Mesenchymal stem cell (in vitro differentiated cells and primary cell): Measurements from ENCODE around the gene HYOU1.

Experiments used
- DNase-seq: peaks from one replicate; pipeline ENCODE4 v3.0.0-alpha.2; 2013
- H2AFZ ChIP-seq: one replicate; pipeline ENCODE4 v1.6.1; 2013; ENCODE audit warnings: low read depth, mild to moderate bottlenecking, control low read depth, inconsistent platforms, low read length, moderate library complexity
- H2AK5ac ChIP-seq: 2 replicates; pipeline ENCODE4 v1.6.1; 2013; ENCODE audit warnings: low read length, moderate library complexity, mild to moderate bottlenecking, inconsistent platforms; ENCODE audit not compliant: severe bottlenecking
- H2BK120ac ChIP-seq: one replicate; pipeline ENCODE4 v1.6.1; 2013; ENCODE audit warnings: low read depth, mild to moderate bottlenecking, inconsistent platforms, low read length, moderate library complexity
- H2BK12ac ChIP-seq, 2 experiments: one replicate each; pipeline ENCODE4 v1.6.1; 2013; ENCODE audit warnings: inconsistent platforms in 2 of 2, low read length in 2 of 2, mild to moderate bottlenecking in 2 of 2, moderate library complexity in 2 of 2, control low read depth in 1 of 2
- H2BK15ac ChIP-seq: one replicate; pipeline ENCODE4 v1.6.1; 2013; ENCODE audit warnings: mild to moderate bottlenecking, low read depth, inconsistent platforms; ENCODE audit not compliant: poor library complexity, severe bottlenecking
- H2BK5ac ChIP-seq: 2 replicates; pipeline ENCODE4 v1.6.1; 2013; ENCODE audit warnings: low read depth, mild to moderate bottlenecking, low read length, control low read depth, inconsistent platforms; ENCODE audit not compliant: poor library complexity, severe bottlenecking
- H3K14ac ChIP-seq, 2 experiments: one replicate each; pipeline ENCODE4 v1.6.1; 2013; ENCODE audit warnings: inconsistent platforms in 2 of 2, low read length in 2 of 2, control low read depth in 1 of 2, mild to moderate bottlenecking in 1 of 2, moderate library complexity in 1 of 2
- H3K18ac ChIP-seq, 2 experiments: one replicate each; pipeline ENCODE4 v1.6.1; 2013; ENCODE audit warnings: inconsistent platforms in 2 of 2, low read length in 2 of 2, control low read depth in 1 of 2, low read depth in 1 of 2, mild to moderate bottlenecking in 1 of 2
- H3K23ac ChIP-seq, 2 experiments: one replicate each; pipeline ENCODE4 v1.6.1; 2013; ENCODE audit warnings: inconsistent platforms in 2 of 2, low read length in 2 of 2, mild to moderate bottlenecking in 2 of 2, moderate library complexity in 2 of 2, control low read depth in 1 of 2
- H3K27ac ChIP-seq: 2 replicates; pipeline ENCODE4 v1.5.1; 2013; ENCODE audit warnings: mild to moderate bottlenecking, moderate library complexity, low read length, control low read depth, inconsistent platforms; ENCODE audit not compliant: poor library complexity, severe bottlenecking
- H3K27me3 ChIP-seq, 2 experiments: 2 replicates each; pipeline versions ENCODE4 v1.6.1 to v1.7.0; 2013; ENCODE audit warnings: low read length in 2 of 2, mild to moderate bottlenecking in 2 of 2, moderate library complexity in 2 of 2, control low read depth in 1 of 2, inconsistent platforms in 1 of 2; ENCODE audit not compliant: control insufficient read depth in 1 of 2, insufficient read depth in 1 of 2
- H3K36me3 ChIP-seq, 2 experiments: 2 replicates each; pipeline versions ENCODE4 v1.6.1 to v1.7.0; 2013; ENCODE audit warnings: low read length in 2 of 2, control low read depth in 1 of 2, inconsistent platforms in 1 of 2, low read depth in 1 of 2, mild to moderate bottlenecking in 1 of 2; ENCODE audit not compliant: insufficient read depth in 2 of 2, control insufficient read depth in 1 of 2
- H3K4ac ChIP-seq, 2 experiments: one replicate each; pipeline ENCODE4 v1.6.1; 2013; ENCODE audit warnings: inconsistent platforms in 2 of 2, low read length in 2 of 2, mild to moderate bottlenecking in 2 of 2, moderate library complexity in 2 of 2, control low read depth in 1 of 2, low read depth in 1 of 2
- H3K4me1 ChIP-seq: 2 replicates; pipeline ENCODE4 v1.6.1; 2013; ENCODE audit warnings: low read depth, low read length, control low read depth; ENCODE audit not compliant: control insufficient read depth, insufficient read depth
- H3K4me2 ChIP-seq: 2 replicates; pipeline ENCODE4 v1.6.1; 2013; ENCODE audit warnings: low read length, mild to moderate bottlenecking, inconsistent platforms; ENCODE audit not compliant: poor library complexity, severe bottlenecking
- H3K4me3 ChIP-seq, 2 experiments: 2 replicates each; pipeline versions ENCODE4 v1.5.1 to v1.7.0; 2013; ENCODE audit warnings: low read length in 2 of 2, mild to moderate bottlenecking in 2 of 2, control low read depth in 1 of 2, low read depth in 1 of 2; ENCODE audit not compliant: insufficient read depth in 1 of 2
- H3K79me1 ChIP-seq: replicated peaks from 2 replicates; pipeline ENCODE4 v1.6.1; 2013; ENCODE audit warnings: mild to moderate bottlenecking, control low read depth, low read length, inconsistent platforms; ENCODE audit not compliant: poor library complexity, severe bottlenecking
- H3K9ac ChIP-seq: 2 replicates; pipeline ENCODE4 v1.7.0; 2013; ENCODE audit warnings: mild to moderate bottlenecking, low read length, moderate library complexity
- H3K9me3 ChIP-seq: 2 replicates; pipeline ENCODE4 v1.7.0; 2013; ENCODE audit warnings: mild to moderate bottlenecking, low read length; ENCODE audit not compliant: control insufficient read depth
- H4K8ac ChIP-seq: one replicate; pipeline ENCODE4 v1.6.1; 2013; ENCODE audit warnings: inconsistent platforms, mild to moderate bottlenecking, low read length, moderate library complexity
- H4K91ac ChIP-seq: one replicate; pipeline ENCODE4 v1.6.1; 2013; ENCODE audit warnings: mild to moderate bottlenecking, low read length, inconsistent platforms
- WGBS: methylation state at CpG from one replicate; pipeline ENCODE4 v1.1.7; 2013; ENCODE audit warnings: mixed read lengths; 5-methylcytosine and 5-hydroxymethylcytosine counted together

HYOU1 gene

DNA sequence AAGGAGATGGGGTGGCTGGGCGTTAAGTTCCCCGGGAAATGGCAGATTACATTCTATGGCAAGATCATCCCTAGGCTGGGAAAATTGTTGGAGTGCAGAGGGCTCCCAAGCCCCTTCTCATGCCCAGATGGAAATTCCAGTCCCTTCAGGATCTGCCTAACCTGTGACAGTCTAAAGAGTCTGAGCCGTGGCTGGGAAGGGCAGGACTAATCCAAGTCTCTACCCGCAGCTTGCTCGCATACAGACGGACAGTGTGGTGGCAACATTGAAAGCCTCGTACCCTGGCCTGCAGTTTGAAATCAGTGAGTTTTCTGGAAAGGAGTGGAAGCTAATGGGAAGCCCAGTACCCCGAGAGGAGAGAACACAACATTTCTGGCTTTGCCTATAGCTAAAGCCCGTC lies 31.4 kb upstream of the HYOU1 start:
- Histone ChIP-seq H3K4me1 (peaks cover 24% of the 10 kb centered on the region), H2BK15ac (no peak overlapping the region), H3K4ac (no peak overlapping the region), H3K27me3 (no peaks in the 10 kb centered on the region), H3K4me2 (no peak overlapping the region), H3K9me3 (no peaks in the 10 kb centered on the region), H2AFZ (no peak overlapping the region), H3K79me1 (peaks cover 18% of the 10 kb centered on the region), H2BK120ac (no peak overlapping the region), H3K4me3 (no peak overlapping the region), H3K18ac (no peak overlapping the region), H4K8ac (no peak overlapping the region), H3K23ac (no peak overlapping the region), H3K9ac (no peak overlapping the region), H3K27ac (no peak overlapping the region), H3K36me3 (peaks cover 29 to 44% of the 10 kb centered on the region in 2 experiments), H3K14ac (no peak overlapping the region), H2BK5ac (no peak overlapping the region), H2AK5ac (no peak overlapping the region), H2BK12ac (no peak overlapping the region), H4K91ac (no peak overlapping the region)
- no peak for DNase-seq
- WGBS = 95% methylated on average over 9 of the region's 9 CpGs

DNA sequence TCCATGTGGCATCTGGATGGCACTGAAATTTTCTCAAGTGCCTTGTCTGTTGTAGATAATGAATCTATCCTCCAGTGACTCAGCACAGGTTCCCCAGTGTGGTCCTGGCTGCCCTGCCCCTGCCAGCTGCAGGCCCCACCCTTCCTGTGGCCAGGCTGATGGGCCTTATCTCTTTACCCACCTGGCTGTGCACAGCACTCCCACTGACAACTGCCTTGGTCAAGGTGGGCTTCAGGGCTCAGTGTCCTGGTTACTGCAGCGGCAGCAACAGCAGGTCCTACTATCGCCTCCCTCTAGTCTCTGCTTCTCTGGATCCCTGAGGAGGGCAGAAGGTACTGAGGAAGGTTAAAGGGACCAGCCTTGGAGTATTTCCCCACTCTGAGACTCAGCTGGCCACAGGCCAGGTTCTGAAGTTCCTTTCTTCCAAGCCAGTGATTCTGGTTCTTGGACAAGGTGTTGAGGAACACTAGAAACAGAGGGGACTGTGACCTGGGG lies 30.8 kb upstream of the HYOU1 start:
- 94% methylated on average over 2 of the region's 2 CpGs for WGBS

DNA sequence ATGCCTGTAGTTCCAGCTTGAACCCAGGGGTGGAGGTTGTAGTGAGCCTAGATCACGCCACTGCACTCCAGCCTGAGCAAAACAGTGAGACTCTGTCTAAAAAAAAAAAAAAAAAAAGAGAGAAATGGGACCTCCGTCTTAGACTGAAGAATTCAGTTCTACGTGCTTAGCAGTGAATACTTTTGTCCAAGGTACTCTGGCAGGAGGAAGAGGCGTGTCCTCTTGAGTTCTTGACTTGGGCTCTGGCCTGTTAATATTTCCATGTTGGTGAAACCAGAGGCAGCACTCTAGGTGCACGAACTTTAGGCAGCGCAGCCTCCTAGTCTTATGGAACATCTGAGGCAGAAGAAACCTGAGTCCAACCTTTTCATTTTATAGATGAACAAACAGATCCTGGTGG lies 30.1 kb upstream of the HYOU1 start:
- WGBS = 95% methylated on average over 6 of the region's 6 CpGs
- H3K14ac ChIP-seq = no peak overlapping the region
- no peak overlapping the region for H2AK5ac ChIP-seq
- no peak overlapping the region for H2AFZ ChIP-seq
- H3K23ac ChIP-seq = no peak overlapping the region
- H3K79me1 ChIP-seq = peaks cover 18% of the 10 kb centered on the region
- no peak overlapping the region for H4K8ac ChIP-seq
- H2BK15ac ChIP-seq = no peak overlapping the region
- no peak overlapping the region for H3K4me2 ChIP-seq
- H3K27me3 ChIP-seq = no peaks in the 10 kb centered on the region
- H3K4ac ChIP-seq = no peak overlapping the region
- peaks cover 22 to 37% of the 10 kb centered on the region in 2 experiments for H3K36me3 ChIP-seq
- no peaks in the 10 kb centered on the region for H3K9me3 ChIP-seq
- DNase-seq = no peak
- peaks cover 12% of the 10 kb centered on the region for H3K4me1 ChIP-seq
- no peak overlapping the region for H3K4me3 ChIP-seq
- H3K18ac ChIP-seq = no peak overlapping the region
- no peak overlapping the region for H2BK5ac ChIP-seq
- H3K9ac ChIP-seq = no peak overlapping the region
- H2BK12ac ChIP-seq = no peak overlapping the region
- no peak overlapping the region for H4K91ac ChIP-seq
- H3K27ac ChIP-seq = no peak overlapping the region
- no peak overlapping the region for H2BK120ac ChIP-seq

More for the DNA sequence above, 30.8 kb upstream of the HYOU1 start:
- Histone ChIP-seq H3K14ac (no peak overlapping the region), H3K18ac (no peak overlapping the region), H2BK12ac (no peak overlapping the region), H3K23ac (no peak overlapping the region), H2BK15ac (no peak overlapping the region), H3K27ac (no peak overlapping the region), H3K36me3 (peaks cover 24 to 38% of the 10 kb centered on the region in 2 experiments), H3K79me1 (peaks cover 18% of the 10 kb centered on the region), H3K4me3 (no peak overlapping the region), H4K91ac (no peak overlapping the region), H3K4me1 (peaks cover 19% of the 10 kb centered on the region), H3K9me3 (no peaks in the 10 kb centered on the region), H2AK5ac (no peak overlapping the region), H3K27me3 (no peaks in the 10 kb centered on the region), H3K4ac (no peak overlapping the region), H2BK120ac (no peak overlapping the region), H2BK5ac (no peak overlapping the region), H3K4me2 (no peak overlapping the region), H4K8ac (no peak overlapping the region), H3K9ac (no peak overlapping the region), H2AFZ (no peak overlapping the region)
- DNase-seq = no peak

DNA sequence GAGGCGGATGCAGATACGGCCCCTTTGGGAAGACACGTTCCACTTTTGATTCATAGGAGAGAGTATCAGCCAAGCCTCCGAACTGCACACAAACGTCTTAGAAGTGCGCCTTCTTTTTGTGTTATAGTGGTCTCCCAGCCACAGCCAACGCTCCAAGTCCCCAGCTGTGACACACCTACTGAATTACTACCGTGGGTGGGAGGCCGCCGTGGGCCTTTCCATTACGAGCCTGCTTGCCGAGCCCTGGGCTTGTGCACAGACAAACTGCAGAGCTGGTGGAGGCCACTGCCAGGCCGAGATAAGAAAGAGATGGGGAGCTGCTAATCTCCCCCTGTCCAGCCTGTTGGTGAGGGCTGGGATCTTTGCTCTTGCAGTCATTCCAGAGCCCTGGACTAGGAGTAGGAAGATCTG lies 28.4 kb upstream of the HYOU1 start:
- WGBS = under 1% methylated on average over 13 of the region's 13 CpGs
- H3K79me1 ChIP-seq = peaks cover 16% of the 10 kb centered on the region

More for the DNA sequence above, 28.4 kb upstream of the HYOU1 start:
- no peak overlapping the region for H4K91ac ChIP-seq
- peak overlapping the region in 1 of 2 experiments; percentile 41 for H3K18ac ChIP-seq
- H2AK5ac ChIP-seq = no peak overlapping the region
- H2BK120ac ChIP-seq = no peak overlapping the region
- peak overlapping the region; percentile 59 for H3K27ac ChIP-seq
- H3K9me3 ChIP-seq = no peaks in the 10 kb centered on the region
- H2AFZ ChIP-seq = no peak overlapping the region
- H2BK12ac ChIP-seq = peak overlapping the region in 1 of 2 experiments; percentile 2
- peak overlapping the region; percentile 42 to 69 for H3K4ac ChIP-seq
- H2BK15ac ChIP-seq = no peak overlapping the region
- peak overlapping the region in 1 of 2 experiments; percentile 1 for H3K14ac ChIP-seq
- peak overlapping the region; percentile 91 for H3K9ac ChIP-seq
- peak overlapping the region; percentile 66 to 87 for H3K4me3 ChIP-seq
- no peak overlapping the region for H4K8ac ChIP-seq
- H3K4me2 ChIP-seq = peak overlapping the region; percentile 69
- peak overlapping the region in 1 of 2 experiments; percentile 35 for H3K23ac ChIP-seq
- H2BK5ac ChIP-seq = no peak overlapping the region
- no peak for DNase-seq
- H3K4me1 ChIP-seq = peaks cover 8% of the 10 kb centered on the region
- H3K36me3 ChIP-seq = peaks cover 30 to 41% of the 10 kb centered on the region in 2 experiments
- H3K27me3 ChIP-seq = no peaks in the 10 kb centered on the region
